Epithelial cell of alveolus of lung (primary cell): ENCODE data around the gene CCDC34. TPM values are rescaled to one million over a fixed set of nuclear protein-coding genes. Genes with fewer than 3 reads are reported as not detected.

Experiments used
- total RNA-seq: library from RNA; depleted of rRNA; stranded (reverse); fragments of >200 nt; gene quantifications from 2 replicates; pipeline ENCODE4 v1.2.1, GENCODE V29; 2015

The CCDC34 gene, protein sequence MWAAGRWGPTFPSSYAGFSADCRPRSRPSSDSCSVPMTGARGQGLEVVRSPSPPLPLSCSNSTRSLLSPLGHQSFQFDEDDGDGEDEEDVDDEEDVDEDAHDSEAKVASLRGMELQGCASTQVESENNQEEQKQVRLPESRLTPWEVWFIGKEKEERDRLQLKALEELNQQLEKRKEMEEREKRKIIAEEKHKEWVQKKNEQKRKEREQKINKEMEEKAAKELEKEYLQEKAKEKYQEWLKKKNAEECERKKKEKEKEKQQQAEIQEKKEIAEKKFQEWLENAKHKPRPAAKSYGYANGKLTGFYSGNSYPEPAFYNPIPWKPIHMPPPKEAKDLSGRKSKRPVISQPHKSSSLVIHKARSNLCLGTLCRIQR
- total RNA-seq: 4.3 and 6.3 TPM in 2 replicates

DNA sequence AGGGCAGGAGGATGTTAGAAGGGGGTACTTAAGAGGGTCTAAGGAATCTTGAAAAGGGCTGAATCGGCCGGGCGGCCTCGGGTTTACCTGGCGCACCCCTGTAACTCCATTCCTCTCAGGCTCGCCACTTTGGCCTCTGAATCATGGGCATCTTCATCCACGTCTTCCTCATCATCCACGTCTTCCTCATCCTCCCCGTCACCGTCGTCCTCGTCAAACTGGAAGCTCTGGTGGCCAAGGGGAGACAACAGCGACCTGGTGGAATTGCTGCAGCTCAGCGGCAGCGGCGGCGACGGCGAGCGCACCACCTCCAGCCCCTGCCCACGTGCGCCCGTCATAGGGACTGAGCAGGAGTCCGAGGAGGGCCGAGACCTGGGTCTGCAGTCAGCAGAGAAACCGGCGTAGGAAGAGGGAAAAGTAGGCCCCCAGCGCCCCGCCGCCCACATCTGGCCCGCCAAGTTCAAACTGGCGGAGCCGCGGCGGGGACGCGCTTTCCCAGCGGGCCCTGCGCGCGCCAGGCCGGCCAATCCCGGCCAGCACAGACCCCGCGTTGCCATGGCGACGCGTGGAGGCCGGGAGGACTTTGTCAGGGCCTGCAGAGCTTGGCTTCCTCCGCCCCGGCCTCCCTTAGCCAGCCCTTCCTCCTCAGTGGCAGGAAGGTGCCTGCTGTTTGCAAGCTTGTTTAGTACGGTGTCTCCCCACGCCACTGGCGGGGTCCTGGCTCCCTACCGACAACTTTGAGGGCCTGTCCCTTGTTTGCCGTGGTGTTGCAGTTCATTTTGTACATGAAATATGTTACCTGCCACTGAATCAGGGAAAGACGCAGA, at the start of gene CCDC34:
CCDC34 (minus strand) TSS at position 467 of the 827 bp plus-strand sequence; CDS start at position 446, 21 bp downstream.

Other genes with a start within 250 kb of the CCDC34 start
- gene LGR4, start 109.6 kb upstream of the CCDC34 start, total RNA-seq: 5.3 and 8.6 TPM in 2 replicates
- 33.7 and 42.2 TPM in 2 replicates for gene LIN7C, start 143.6 kb upstream of the CCDC34 start, total RNA-seq